ENCODE data around the gene LRP3.

Gene LRP3

DNA sequence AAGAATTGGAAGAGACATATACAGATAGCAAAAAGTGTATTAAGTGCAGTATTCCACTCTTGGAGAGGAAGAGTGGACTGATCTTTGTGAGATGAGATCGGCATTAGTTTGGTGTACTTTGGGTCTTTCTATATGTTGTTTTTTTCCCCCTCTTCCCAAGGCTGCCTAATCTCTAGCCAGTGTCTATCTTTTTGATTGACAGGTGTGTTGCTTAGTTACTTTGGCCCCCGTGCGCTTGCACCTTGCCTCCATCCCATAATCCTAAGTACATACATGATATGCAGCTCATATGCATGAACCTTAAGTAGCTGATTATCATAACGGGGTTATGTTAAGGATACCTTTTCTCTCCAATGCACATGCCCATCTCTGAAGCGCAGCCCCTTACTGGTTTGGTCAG, 35.8 kb downstream of the LRP3 start:
- no peaks in the 10 kb centered on the region for H3K36me3 ChIP-seq (ENCODE audit: insufficient read depth, insufficient read length, low read length)
- peaks cover 23% of the 10 kb centered on the region for H3K9me3 ChIP-seq (ENCODE audit: insufficient read depth, low read length)
- no peak for DNase-seq (ENCODE audit: low read depth, low spot score)
- no peak for TF ChIP-seq SUZ12 (IDR thresholded peaks at IDR 0.05; ENCODE audit: extremely low read depth, insufficient read depth, insufficient read length)
- no peak for TF ChIP-seq ZNF274 (IDR thresholded peaks at IDR 0.05; ENCODE audit: low read depth, low read length)
- no peak for TF ChIP-seq YY1 (IDR thresholded peaks at IDR 0.05; ENCODE audit: insufficient read depth, insufficient read length)
- H3K9ac ChIP-seq (ENCODE audit: insufficient read length, low read depth): no peak overlapping the region
- peaks cover 18% of the 10 kb centered on the region for H3K27me3 ChIP-seq (ENCODE audit: insufficient read depth, insufficient read length)
- no peak overlapping the region for H3K4me3 ChIP-seq (ENCODE audit: insufficient read length, low read depth)
- H3K4me1 ChIP-seq (ENCODE audit: insufficient read depth, insufficient read length): peaks cover 2% of the 10 kb centered on the region

DNA sequence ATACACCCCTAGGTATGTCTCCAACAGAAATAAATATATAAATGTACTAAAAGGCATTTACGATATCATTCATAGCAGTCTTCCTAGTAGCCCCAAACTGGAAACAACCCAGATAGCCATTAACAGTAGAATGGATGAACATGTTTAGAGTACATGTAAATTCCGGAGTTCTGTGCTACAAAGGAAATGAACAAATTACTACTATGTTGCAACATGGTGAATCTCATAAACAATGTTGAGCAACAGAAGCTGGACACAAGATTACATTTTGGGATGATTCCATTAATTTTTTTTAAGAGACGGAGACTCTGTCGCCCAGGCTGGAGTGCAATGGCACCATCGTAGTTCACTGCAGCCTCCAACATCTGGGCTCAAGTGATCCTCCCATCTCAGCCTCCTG, 37.4 kb downstream of the LRP3 start:
- no peak overlapping the region for H3K9ac ChIP-seq (ENCODE audit: insufficient read length, low read depth)
- peaks cover 23% of the 10 kb centered on the region for H3K9me3 ChIP-seq (ENCODE audit: insufficient read depth, low read length)
- H3K36me3 ChIP-seq (ENCODE audit: insufficient read depth, insufficient read length, low read length): no peaks in the 10 kb centered on the region
- no peak overlapping the region for H3K4me3 ChIP-seq (ENCODE audit: insufficient read length, low read depth)
- DNase-seq (ENCODE audit: low read depth, low spot score): no peak
- TF ChIP-seq YY1 (IDR thresholded peaks at IDR 0.05; ENCODE audit: insufficient read depth, insufficient read length) (no peak), ZNF274 (IDR thresholded peaks at IDR 0.05; ENCODE audit: low read depth, low read length) (no peak), SUZ12 (IDR thresholded peaks at IDR 0.05; ENCODE audit: extremely low read depth, insufficient read depth, insufficient read length) (no peak)
- peaks cover 5% of the 10 kb centered on the region for H3K27me3 ChIP-seq (ENCODE audit: insufficient read depth, insufficient read length)
- no peaks in the 10 kb centered on the region for H3K4me1 ChIP-seq (ENCODE audit: insufficient read depth, insufficient read length)

DNA sequence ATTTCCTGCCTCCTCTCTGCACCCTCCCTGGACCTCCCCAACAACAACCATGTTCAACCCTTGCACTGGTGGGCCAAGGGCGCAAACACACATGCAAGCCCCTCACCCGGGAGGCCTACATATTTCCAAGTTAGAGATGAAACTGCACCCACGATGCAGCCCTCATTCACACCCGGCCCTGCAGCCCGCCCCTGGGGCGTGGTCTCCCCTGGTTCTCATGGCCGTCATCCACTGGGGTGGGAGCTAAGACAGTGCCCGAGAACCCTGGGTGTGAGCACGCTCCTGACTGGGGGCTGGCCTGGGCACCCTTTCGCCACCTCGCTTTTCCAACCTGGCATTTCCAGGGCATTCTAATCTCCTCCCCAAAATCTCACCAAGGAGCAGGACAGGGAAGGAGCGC, 38.5 kb downstream of the LRP3 start:
- Histone ChIP-seq H3K4me3 (ENCODE audit: insufficient read length, low read depth) (no peak overlapping the region), H3K9ac (ENCODE audit: insufficient read length, low read depth) (no peak overlapping the region), H3K9me3 (ENCODE audit: insufficient read depth, low read length) (peaks cover 21% of the 10 kb centered on the region), H3K4me1 (ENCODE audit: insufficient read depth, insufficient read length) (no peaks in the 10 kb centered on the region), H3K27me3 (ENCODE audit: insufficient read depth, insufficient read length) (peaks cover 5% of the 10 kb centered on the region), H3K36me3 (ENCODE audit: insufficient read depth, insufficient read length, low read length) (no peaks in the 10 kb centered on the region)
- TF ChIP-seq SUZ12 (IDR thresholded peaks at IDR 0.05; ENCODE audit: extremely low read depth, insufficient read depth, insufficient read length) (no peak), YY1 (IDR thresholded peaks at IDR 0.05; ENCODE audit: insufficient read depth, insufficient read length) (no peak)
- DNase-seq (ENCODE audit: low read depth, low spot score): no peak

DNA sequence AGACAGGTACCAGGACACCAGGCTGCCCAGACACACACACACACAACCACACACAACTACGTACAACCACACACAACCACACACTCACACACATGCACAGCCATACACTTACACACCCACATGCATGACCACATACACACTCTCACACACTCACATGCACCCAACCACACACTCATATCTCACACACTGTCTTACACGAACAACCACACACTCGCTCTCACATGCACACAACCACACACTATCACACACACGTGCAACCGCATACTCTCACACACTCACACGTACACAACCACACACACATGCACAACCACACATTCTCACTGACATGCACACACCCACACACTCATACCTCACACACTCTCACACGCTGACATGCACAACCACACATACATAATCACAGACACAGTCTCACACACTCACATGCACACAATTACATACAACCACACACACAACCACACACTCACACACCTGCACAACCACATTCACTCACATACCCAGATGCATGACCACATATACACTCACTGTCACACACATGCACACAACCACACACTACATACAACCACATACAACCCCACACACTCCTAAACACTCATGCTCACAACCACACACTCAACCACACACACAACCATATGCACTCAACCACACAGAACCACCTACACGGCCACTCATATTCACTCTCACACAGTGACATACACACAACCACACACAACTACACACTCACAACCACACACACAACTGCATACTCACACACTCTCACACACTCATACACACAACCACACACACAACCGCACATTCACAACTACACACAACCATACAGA, 39.1 kb downstream of the LRP3 start:
- no peak overlapping the region for H3K9ac ChIP-seq (ENCODE audit: insufficient read length, low read depth)
- H3K9me3 ChIP-seq (ENCODE audit: insufficient read depth, low read length): peaks cover 15% of the 10 kb centered on the region
- peaks cover 5% of the 10 kb centered on the region for H3K27me3 ChIP-seq (ENCODE audit: insufficient read depth, insufficient read length)
- no peaks in the 10 kb centered on the region for H3K4me1 ChIP-seq (ENCODE audit: insufficient read depth, insufficient read length)
- H3K4me3 ChIP-seq (ENCODE audit: insufficient read length, low read depth): no peak overlapping the region
- TF ChIP-seq ZNF274 (IDR thresholded peaks at IDR 0.05; ENCODE audit: low read depth, low read length) (no peak), SUZ12 (IDR thresholded peaks at IDR 0.05; ENCODE audit: extremely low read depth, insufficient read depth, insufficient read length) (no peak)
- no peaks in the 10 kb centered on the region for H3K36me3 ChIP-seq (ENCODE audit: insufficient read depth, insufficient read length, low read length)
- DNase-seq (ENCODE audit: low read depth, low spot score): no peak

DNA sequence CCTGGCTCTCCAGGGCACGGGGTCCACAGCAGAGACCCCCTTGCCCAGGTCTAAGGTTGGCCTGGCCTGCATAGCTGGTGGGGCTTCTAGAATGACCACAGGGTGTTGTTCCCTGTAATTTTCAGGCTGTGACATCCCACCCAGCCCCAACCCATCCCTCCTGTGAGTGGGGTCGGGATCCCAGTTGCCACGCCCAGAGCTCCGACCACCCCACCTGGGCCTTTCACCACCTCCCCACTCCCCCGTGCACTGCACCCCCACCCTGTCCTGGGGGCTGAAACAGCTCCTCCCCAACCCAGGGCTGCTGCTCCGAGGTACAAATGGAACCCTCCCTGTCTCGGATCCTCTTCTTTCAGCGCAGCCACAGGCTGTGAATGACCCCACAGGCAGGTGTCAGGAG, 40.0 kb downstream of the LRP3 start:
- H3K27me3 ChIP-seq (ENCODE audit: insufficient read depth, insufficient read length): peaks cover 5% of the 10 kb centered on the region
- DNase-seq (ENCODE audit: low read depth, low spot score): no peak
- H3K9me3 ChIP-seq (ENCODE audit: insufficient read depth, low read length): peaks cover 7% of the 10 kb centered on the region; the same call in 1 of the 2 replicates
- TF ChIP-seq ZNF274 (IDR thresholded peaks at IDR 0.05; ENCODE audit: low read depth, low read length) (no peak), YY1 (IDR thresholded peaks at IDR 0.05; ENCODE audit: insufficient read depth, insufficient read length) (no peak), SUZ12 (IDR thresholded peaks at IDR 0.05; ENCODE audit: extremely low read depth, insufficient read depth, insufficient read length) (no peak)
- H3K9ac ChIP-seq (ENCODE audit: insufficient read length, low read depth): no peak overlapping the region
- no peaks in the 10 kb centered on the region for H3K36me3 ChIP-seq (ENCODE audit: insufficient read depth, insufficient read length, low read length)
- no peak overlapping the region for H3K4me3 ChIP-seq (ENCODE audit: insufficient read length, low read depth)
- H3K4me1 ChIP-seq (ENCODE audit: insufficient read depth, insufficient read length): no peaks in the 10 kb centered on the region

DNA sequence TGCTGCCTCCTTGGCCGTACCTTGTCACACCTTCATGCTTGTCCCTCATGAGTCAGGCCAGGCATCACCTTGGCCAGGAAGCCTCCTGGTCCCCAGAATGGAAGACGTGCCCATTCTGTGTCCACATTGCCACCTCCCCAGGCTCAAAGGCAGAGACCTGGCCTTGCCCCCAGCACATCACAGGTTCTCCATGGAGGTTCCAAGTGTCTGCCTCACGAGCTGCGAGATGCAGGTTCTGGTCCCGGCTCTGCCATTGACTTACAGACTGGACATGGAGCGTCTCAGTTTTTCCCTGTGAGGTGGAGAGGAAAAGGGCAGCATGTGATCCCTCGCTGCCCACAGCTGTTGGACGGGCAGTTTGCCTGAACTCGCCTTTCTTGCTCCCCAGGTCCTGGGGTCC, 40.6 kb downstream of the LRP3 start:
- H3K4me1 ChIP-seq (ENCODE audit: insufficient read depth, insufficient read length): no peaks in the 10 kb centered on the region
- no peaks in the 10 kb centered on the region for H3K36me3 ChIP-seq (ENCODE audit: insufficient read depth, insufficient read length, low read length)
- no peak overlapping the region for H3K4me3 ChIP-seq (ENCODE audit: insufficient read length, low read depth)
- H3K27me3 ChIP-seq (ENCODE audit: insufficient read depth, insufficient read length): peaks cover 5% of the 10 kb centered on the region
- H3K9ac ChIP-seq (ENCODE audit: insufficient read length, low read depth): no peak overlapping the region
- DNase-seq (ENCODE audit: low read depth, low spot score): no peak
- H3K9me3 ChIP-seq (ENCODE audit: insufficient read depth, low read length): 0 out of 2 replicates have a peak, but pooled peaks cover 2% of the 10 kb centered on the region
- TF ChIP-seq YY1 (IDR thresholded peaks at IDR 0.05; ENCODE audit: insufficient read depth, insufficient read length): no peak
- no peak for TF ChIP-seq SUZ12 (IDR thresholded peaks at IDR 0.05; ENCODE audit: extremely low read depth, insufficient read depth, insufficient read length)

DNA sequence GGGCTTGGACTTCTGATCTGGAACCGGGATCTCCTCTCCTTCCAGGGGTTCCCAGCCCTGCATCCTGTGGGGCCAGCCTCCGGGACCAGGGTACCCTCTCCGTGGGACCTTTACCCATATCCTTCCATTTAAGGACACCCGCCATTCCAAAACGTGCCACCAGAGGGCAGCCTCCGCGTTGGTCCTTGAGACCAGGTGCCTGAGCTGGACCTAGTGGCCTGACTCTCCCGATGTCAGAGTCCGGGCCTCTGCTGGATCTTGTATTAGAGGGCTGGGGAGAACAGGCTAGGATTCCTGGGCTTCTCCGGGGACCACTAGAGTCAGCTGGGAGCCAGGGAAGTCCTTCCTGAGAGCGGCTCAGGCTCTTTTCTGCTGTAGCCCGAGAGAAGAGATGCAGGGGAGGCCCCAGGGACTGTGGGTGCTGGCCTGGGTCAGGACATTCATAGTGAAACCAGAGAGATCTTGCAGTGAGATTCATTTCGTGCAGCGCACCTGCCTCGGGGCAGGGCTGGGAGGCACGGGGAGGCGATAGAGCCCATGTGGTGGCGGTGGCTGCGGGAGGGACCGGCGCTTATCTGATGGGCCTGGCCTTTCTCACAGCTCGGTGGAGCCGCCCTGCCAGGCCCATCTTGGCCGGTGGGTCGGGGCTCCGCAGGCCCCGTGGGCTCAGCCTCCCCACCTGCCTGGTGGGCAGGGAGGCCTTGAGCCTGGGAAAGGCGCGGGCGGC, 41.3 kb downstream of the LRP3 start:
- no peaks in the 10 kb centered on the region for H3K36me3 ChIP-seq (ENCODE audit: insufficient read depth, insufficient read length, low read length)
- DNase-seq (ENCODE audit: low read depth, low spot score): peak; percentile 47
- H3K9me3 ChIP-seq (ENCODE audit: insufficient read depth, low read length): no peaks in the 10 kb centered on the region
- H3K9ac ChIP-seq (ENCODE audit: insufficient read length, low read depth): no peak overlapping the region
- H3K27me3 ChIP-seq (ENCODE audit: insufficient read depth, insufficient read length): peaks cover 5% of the 10 kb centered on the region
- no peak for TF ChIP-seq ZNF274 (IDR thresholded peaks at IDR 0.05; ENCODE audit: low read depth, low read length)
- no peak for TF ChIP-seq SUZ12 (IDR thresholded peaks at IDR 0.05; ENCODE audit: extremely low read depth, insufficient read depth, insufficient read length)
- no peak for TF ChIP-seq YY1 (IDR thresholded peaks at IDR 0.05; ENCODE audit: insufficient read depth, insufficient read length)
- H3K4me3 ChIP-seq (ENCODE audit: insufficient read length, low read depth): no peak overlapping the region
- no peaks in the 10 kb centered on the region for H3K4me1 ChIP-seq (ENCODE audit: insufficient read depth, insufficient read length)
